HEK293 (cell line): ENCODE results near the gene EDA2R.

Source experiments
- CTCF ChIA-PET: fragments of 350-600 bp; formaldehyde crosslinking; extraction: SDS; loops from one replicate; lab custom pipeline; 2021; ENCODE audit warnings: antibody characterized with exemption; lab: Yijun Ruan, JAX
- POLR2A ChIA-PET: fragments of 300-600 bp; formaldehyde crosslinking; extraction: SDS; loops from one replicate; lab custom pipeline; 2020; ENCODE audit warnings: antibody characterized with exemption, inconsistent platforms; lab: Yijun Ruan, JAX
- H3K27ac ChIP-seq: fragments of 200-500 bp; sonication (Bioruptor generic); 2 replicates; pipeline ENCODE4 v1.5.1; 2014; ENCODE audit warnings: low read depth, low read length, control low read depth, inconsistent platforms; ENCODE audit errors: extremely low read depth
- H3K36me3 ChIP-seq, 2 experiments: fragments of 200-500 bp in 1 of 2; sonication (Bioruptor generic) in 1 of 2; 1 replicate in 1 of 2; 2 replicates in 1 of 2; pipeline ENCODE4 v1.5.1; 2014 to 2017; ENCODE audit warnings: inconsistent platforms in 2 of 2, low read length in 2 of 2; ENCODE audit not compliant: control insufficient read depth in 2 of 2, insufficient read depth in 1 of 2
- H3K4me1 ChIP-seq: fragments of 200-500 bp; sonication (Bioruptor generic); 2 replicates; pipeline ENCODE4 v1.5.1; 2014; ENCODE audit warnings: mild to moderate bottlenecking, low read length, inconsistent platforms; ENCODE audit not compliant: control insufficient read depth, insufficient read depth
- H3K4me3 ChIP-seq: 2 replicates; pipeline ENCODE4 v1.5.1; 2011; ENCODE audit warnings: low read depth, mild to moderate bottlenecking, control low read depth, low read length, moderate library complexity
- H3K9me3 ChIP-seq: fragments of 200-500 bp; sonication (Bioruptor generic); 2 replicates; pipeline ENCODE4 v1.5.1; 2014; ENCODE audit warnings: low read depth, low read length, inconsistent platforms; ENCODE audit not compliant: control insufficient read depth, insufficient read depth
- BCL11B ChIP-seq: fragments of 450-650 bp; formaldehyde crosslinking; IDR thresholded peaks from 2 replicates; pipeline ENCODE4 v1.5.1; 2016; ENCODE audit warnings: low read depth, missing biosample characterization, missing genetic modification characterization
- GLIS2 ChIP-seq: fragments of 450-650 bp; formaldehyde crosslinking; IDR thresholded peaks from 2 replicates; pipeline ENCODE4 v1.5.1; 2016; ENCODE audit warnings: missing biosample characterization, missing genetic modification characterization
- KLF8 ChIP-seq: fragments of 450-650 bp; formaldehyde crosslinking; IDR thresholded peaks from 2 replicates; pipeline ENCODE4 v1.5.1; 2016; ENCODE audit warnings: missing biosample characterization, missing genetic modification characterization
- OSR2 ChIP-seq: fragments of 450-650 bp; formaldehyde crosslinking; IDR thresholded peaks from 2 replicates; pipeline ENCODE4 v1.5.1; 2016; ENCODE audit warnings: missing biosample characterization, missing genetic modification characterization
- TCF7L2 ChIP-seq: IDR thresholded peaks from 2 replicates; pipeline ENCODE4 v1.6.1; 2011; ENCODE audit warnings: low read depth, mild to moderate bottlenecking, inconsistent platforms, low read length, moderate library complexity, borderline replicate concordance
- TRIM28 ChIP-seq: IDR thresholded peaks from 2 replicates; pipeline ENCODE4 v1.6.1; 2011; ENCODE audit warnings: low read length, control low read depth, borderline replicate concordance
- ZBTB20 ChIP-seq: fragments of 450-650 bp; formaldehyde crosslinking; IDR thresholded peaks from 2 replicates; pipeline ENCODE4 v1.5.1; 2016; ENCODE audit warnings: missing biosample characterization, missing genetic modification characterization
- ZFP37 ChIP-seq: fragments of 450-650 bp; formaldehyde crosslinking; IDR thresholded peaks from 2 replicates; pipeline ENCODE4 v1.5.1; 2016; ENCODE audit warnings: missing biosample characterization, missing genetic modification characterization
- ZFP41 ChIP-seq: fragments of 450-650 bp; formaldehyde crosslinking; IDR thresholded peaks from 2 replicates; pipeline ENCODE4 v1.5.1; 2016; ENCODE audit warnings: missing biosample characterization, missing genetic modification characterization, borderline replicate concordance
- ZFP69B ChIP-seq: fragments of 450-650 bp; formaldehyde crosslinking; IDR thresholded peaks from 2 replicates; pipeline ENCODE4 v1.5.1; 2016; ENCODE audit warnings: missing biosample characterization, missing genetic modification characterization
- ZNF202 ChIP-seq: fragments of 450-650 bp; formaldehyde crosslinking; IDR thresholded peaks from 2 replicates; pipeline ENCODE4 v1.5.1; 2016; ENCODE audit warnings: missing biosample characterization, missing genetic modification characterization, borderline replicate concordance
- ZNF239 ChIP-seq: fragments of 450-650 bp; formaldehyde crosslinking; IDR thresholded peaks from 2 replicates; pipeline ENCODE4 v1.5.1; 2016; ENCODE audit warnings: missing biosample characterization, missing genetic modification characterization
- ZNF274 ChIP-seq, 2 experiments: fragments of 200-500 bp in 1 of 2; fragments of 450-650 bp in 1 of 2; sonication (Bioruptor generic) in 1 of 2; formaldehyde crosslinking in 1 of 2; IDR thresholded peaks; 2 replicates each; pipeline versions ENCODE4 v1.5.1 to v1.6.1; 2014 to 2016; ENCODE audit warnings: borderline replicate concordance in 1 of 2, inconsistent platforms in 1 of 2, low read length in 1 of 2, missing biosample characterization in 1 of 2, missing genetic modification characterization in 1 of 2
- ZNF366 ChIP-seq: fragments of 450-650 bp; formaldehyde crosslinking; conservative IDR thresholded peaks from 2 replicates; pipeline ENCODE4 v1.5.1; 2016; ENCODE audit warnings: missing biosample characterization, missing genetic modification characterization
- ZNF433 ChIP-seq: fragments of 450-650 bp; formaldehyde crosslinking; IDR thresholded peaks from 2 replicates; pipeline ENCODE4 v1.5.1; 2016; ENCODE audit warnings: missing biosample characterization, missing genetic modification characterization, low read depth
- ZNF561 ChIP-seq: fragments of 450-650 bp; IDR thresholded peaks from 2 replicates; pipeline ENCODE4 v1.5.1; 2018; ENCODE audit warnings: missing biosample characterization, missing genetic modification characterization, borderline replicate concordance
- ZNF571 ChIP-seq: fragments of 450-650 bp; formaldehyde crosslinking; IDR thresholded peaks from 2 replicates; pipeline ENCODE4 v1.5.0; 2017; ENCODE audit warnings: missing biosample characterization, missing genetic modification characterization
- ZNF610 ChIP-seq: fragments of 450-650 bp; formaldehyde crosslinking; IDR thresholded peaks from 2 replicates; pipeline ENCODE4 v1.5.1; 2016; ENCODE audit warnings: missing biosample characterization, missing genetic modification characterization, borderline replicate concordance
- ZNF654 ChIP-seq: fragments of 450-650 bp; formaldehyde crosslinking; IDR thresholded peaks from 2 replicates; pipeline ENCODE4 v1.5.1; 2016; ENCODE audit warnings: low read depth, missing biosample characterization, missing genetic modification characterization
- ZNF677 ChIP-seq: fragments of 450-650 bp; IDR thresholded peaks from 2 replicates; pipeline ENCODE4 v1.5.0; 2018; ENCODE audit warnings: missing biosample characterization, mild to moderate bottlenecking, missing genetic modification characterization, moderate library complexity
- ZNF701 ChIP-seq: fragments of 450-650 bp; formaldehyde crosslinking; IDR thresholded peaks from 2 replicates; pipeline ENCODE4 v1.5.1; 2016; ENCODE audit warnings: missing biosample characterization, missing genetic modification characterization
- ZSCAN23 ChIP-seq: fragments of 450-650 bp; formaldehyde crosslinking; IDR thresholded peaks from 2 replicates; pipeline ENCODE4 v1.5.1; 2016; ENCODE audit warnings: missing biosample characterization, missing genetic modification characterization
- TF ChIP-seq, protein P1 (sequence below): fragments of 450-650 bp; formaldehyde crosslinking; IDR thresholded peaks from 2 replicates; pipeline ENCODE4 v1.5.1; 2016; ENCODE audit warnings: missing biosample characterization, missing genetic modification characterization
- TF ChIP-seq, protein P2 (sequence below): fragments of 450-650 bp; formaldehyde crosslinking; IDR thresholded peaks from 2 replicates; pipeline ENCODE4 v1.5.1; 2016; ENCODE audit warnings: missing biosample characterization, missing genetic modification characterization
- TF ChIP-seq, protein P3 (sequence below): fragments of 450-650 bp; formaldehyde crosslinking; IDR thresholded peaks from 2 replicates; pipeline ENCODE4 v1.5.1; 2017; ENCODE audit warnings: missing biosample characterization, missing genetic modification characterization
- TF ChIP-seq, protein P4 (sequence below): fragments of 450-650 bp; formaldehyde crosslinking; IDR thresholded peaks from 2 replicates; pipeline ENCODE4 v1.5.1; 2016; ENCODE audit warnings: missing biosample characterization, missing genetic modification characterization

EDA2R gene

DNA sequence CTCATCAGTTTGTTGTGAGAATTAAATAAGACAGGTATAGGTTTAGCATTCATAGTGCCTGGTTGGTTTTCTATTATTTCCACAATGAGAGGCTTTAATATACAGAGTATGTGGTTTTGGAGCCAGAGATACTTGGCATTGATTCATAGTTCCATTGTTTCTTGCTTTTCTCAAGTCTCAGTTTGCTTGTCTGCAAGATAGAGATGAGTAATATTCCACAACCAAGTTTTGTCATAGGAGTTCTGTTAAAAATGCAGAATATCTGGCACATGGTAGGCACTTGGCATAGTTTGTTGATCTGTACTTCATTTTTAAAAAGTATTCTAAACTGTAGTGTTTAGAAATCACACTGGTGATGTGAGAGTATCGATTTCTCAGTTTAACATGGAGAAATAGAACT is 37.5 kb upstream of the EDA2R start:
- H3K4me1 ChIP-seq: no peaks in the 10 kb centered on the region
- H3K4me3 ChIP-seq: no peak overlapping the region
- CTCF ChIA-PET: no interaction called here
- TF ChIP-seq, protein P1, sequence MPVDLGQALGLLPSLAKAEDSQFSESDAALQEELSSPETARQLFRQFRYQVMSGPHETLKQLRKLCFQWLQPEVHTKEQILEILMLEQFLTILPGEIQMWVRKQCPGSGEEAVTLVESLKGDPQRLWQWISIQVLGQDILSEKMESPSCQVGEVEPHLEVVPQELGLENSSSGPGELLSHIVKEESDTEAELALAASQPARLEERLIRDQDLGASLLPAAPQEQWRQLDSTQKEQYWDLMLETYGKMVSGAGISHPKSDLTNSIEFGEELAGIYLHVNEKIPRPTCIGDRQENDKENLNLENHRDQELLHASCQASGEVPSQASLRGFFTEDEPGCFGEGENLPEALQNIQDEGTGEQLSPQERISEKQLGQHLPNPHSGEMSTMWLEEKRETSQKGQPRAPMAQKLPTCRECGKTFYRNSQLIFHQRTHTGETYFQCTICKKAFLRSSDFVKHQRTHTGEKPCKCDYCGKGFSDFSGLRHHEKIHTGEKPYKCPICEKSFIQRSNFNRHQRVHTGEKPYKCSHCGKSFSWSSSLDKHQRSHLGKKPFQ (tag by site-specific recombination): no peak
- TF ChIP-seq ZNF274 (IDR thresholded peaks at IDR 0.05; ENCODE audit: low read length): no peak
- TF ChIP-seq ZNF274 (tag by site-specific recombination; IDR thresholded peaks at IDR 0.05; ENCODE audit: borderline replicate concordance): no peak
- TF ChIP-seq ZNF654: no peak
- TF ChIP-seq ZSCAN23 (tag by site-specific recombination): no peak
- TF ChIP-seq, protein P2, sequence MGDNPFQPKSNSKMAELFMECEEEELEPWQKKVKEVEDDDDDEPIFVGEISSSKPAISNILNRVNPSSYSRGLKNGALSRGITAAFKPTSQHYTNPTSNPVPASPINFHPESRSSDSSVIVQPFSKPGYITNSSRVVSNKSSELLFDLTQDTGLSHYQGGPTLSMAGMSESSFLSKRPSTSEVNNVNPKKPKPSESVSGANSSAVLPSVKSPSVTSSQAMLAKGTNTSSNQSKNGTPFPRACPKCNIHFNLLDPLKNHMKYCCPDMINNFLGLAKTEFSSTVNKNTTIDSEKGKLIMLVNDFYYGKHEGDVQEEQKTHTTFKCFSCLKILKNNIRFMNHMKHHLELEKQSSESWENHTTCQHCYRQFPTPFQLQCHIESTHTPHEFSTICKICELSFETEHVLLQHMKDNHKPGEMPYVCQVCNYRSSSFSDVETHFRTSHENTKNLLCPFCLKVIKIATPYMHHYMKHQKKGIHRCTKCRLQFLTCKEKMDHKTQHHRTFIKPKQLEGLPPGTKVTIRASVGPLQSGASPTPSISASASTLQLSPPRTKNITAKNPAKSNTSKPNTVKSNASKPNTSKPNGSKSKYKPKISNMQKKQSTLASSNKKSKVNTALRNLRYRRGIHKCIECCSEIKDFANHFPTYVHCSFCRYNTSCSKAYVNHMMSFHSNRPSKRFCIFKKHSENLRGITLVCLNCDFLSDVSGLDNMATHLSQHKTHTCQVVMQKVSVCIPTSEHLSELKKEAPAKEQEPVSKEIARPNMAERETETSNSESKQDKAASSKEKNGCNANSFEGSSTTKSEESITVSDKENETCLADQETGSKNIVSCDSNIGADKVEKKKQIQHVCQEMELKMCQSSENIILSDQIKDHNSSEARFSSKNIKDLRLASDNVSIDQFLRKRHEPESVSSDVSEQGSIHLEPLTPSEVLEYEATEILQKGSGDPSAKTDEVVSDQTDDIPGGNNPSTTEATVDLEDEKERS: no peak
- no peak for TF ChIP-seq ZNF677 (tag by site-specific recombination)
- TF ChIP-seq, protein P3, sequence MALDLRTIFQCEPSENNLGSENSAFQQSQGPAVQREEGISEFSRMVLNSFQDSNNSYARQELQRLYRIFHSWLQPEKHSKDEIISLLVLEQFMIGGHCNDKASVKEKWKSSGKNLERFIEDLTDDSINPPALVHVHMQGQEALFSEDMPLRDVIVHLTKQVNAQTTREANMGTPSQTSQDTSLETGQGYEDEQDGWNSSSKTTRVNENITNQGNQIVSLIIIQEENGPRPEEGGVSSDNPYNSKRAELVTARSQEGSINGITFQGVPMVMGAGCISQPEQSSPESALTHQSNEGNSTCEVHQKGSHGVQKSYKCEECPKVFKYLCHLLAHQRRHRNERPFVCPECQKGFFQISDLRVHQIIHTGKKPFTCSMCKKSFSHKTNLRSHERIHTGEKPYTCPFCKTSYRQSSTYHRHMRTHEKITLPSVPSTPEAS: no peak
- TF ChIP-seq ZNF701 (tag by site-specific recombination): no peak
- TF ChIP-seq ZNF610 (tag by site-specific recombination): no peak
- TF ChIP-seq TRIM28: no peak
- no peak for TF ChIP-seq TCF7L2
- TF ChIP-seq ZFP37: no peak
- TF ChIP-seq, all 188 proteins: peak for 0
- POLR2A ChIA-PET: no interaction called here
- Histone ChIP-seq H3K9me3 (no peaks in the 10 kb centered on the region), H3K36me3 (no peaks in the 10 kb centered on the region), H3K27ac (no peak overlapping the region)

DNA sequence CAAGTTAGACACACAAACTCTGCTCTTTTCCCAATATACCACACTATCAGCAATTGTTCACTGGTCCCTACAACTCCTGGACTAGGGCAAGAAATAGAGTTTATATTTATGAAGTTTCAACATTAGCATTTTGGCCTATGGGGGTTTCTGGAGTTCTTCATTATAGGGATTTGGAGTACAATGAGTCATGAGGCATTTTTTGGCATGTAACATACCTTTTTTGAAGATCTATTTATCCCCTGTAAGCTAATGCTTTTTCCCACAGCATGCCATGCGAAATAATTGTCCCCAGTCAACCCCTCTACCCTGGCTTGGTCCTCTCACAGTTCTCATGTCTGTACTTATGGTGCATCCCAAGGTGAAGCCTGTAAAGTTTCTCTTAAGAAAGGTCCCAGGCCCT is 36.7 kb upstream of the EDA2R start:
- no peaks in the 10 kb centered on the region for H3K4me1 ChIP-seq
- TF ChIP-seq ZNF202 (tag by site-specific recombination): no peak
- no peak for TF ChIP-seq ZNF366
- TF ChIP-seq OSR2 (tag by site-specific recombination): no peak
- TF ChIP-seq BCL11B: no peak
- TF ChIP-seq ZFP41 (tag by site-specific recombination): no peak
- CTCF ChIA-PET: no interaction called here
- H3K9me3 ChIP-seq: no peaks in the 10 kb centered on the region
- POLR2A ChIA-PET: no interaction called here
- H3K27ac ChIP-seq: no peak overlapping the region
- H3K4me3 ChIP-seq: no peak overlapping the region
- H3K36me3 ChIP-seq: no peaks in the 10 kb centered on the region

DNA sequence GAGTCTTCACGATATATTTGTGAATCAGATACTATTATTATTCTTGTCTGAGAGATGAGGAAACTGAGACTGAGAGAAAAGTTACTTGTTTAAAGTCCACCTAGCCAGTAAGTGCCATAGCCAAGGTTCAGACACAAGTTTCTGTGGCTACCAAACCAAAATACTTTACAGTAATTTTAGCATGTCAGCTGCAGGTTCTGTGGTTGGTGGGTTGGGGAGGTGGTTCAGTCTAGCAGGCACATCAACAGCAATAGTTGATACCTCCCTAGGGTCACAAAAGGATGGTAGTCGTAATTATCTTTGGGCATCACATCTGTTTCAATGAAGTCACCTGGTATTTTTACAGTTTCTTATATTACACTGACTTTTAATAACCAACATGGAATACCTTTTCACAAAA is 35.6 kb upstream of the EDA2R start:
- Histone ChIP-seq H3K36me3 (no peaks in the 10 kb centered on the region), H3K4me3 (no peak overlapping the region), H3K9me3 (no peaks in the 10 kb centered on the region; the same call in 1 of the 2 replicates), H3K27ac (no peak overlapping the region), H3K4me1 (no peaks in the 10 kb centered on the region)
- no peak for TF ChIP-seq ZFP69B (tag by site-specific recombination)
- no peak for TF ChIP-seq ZNF571 (tag by site-specific recombination)
- TF ChIP-seq BCL11B: no peak
- no peak for TF ChIP-seq ZNF239 (tag by site-specific recombination)
- no peak for TF ChIP-seq ZBTB20 (tag by site-specific recombination)
- no peak for TF ChIP-seq ZNF561 (tag by site-specific recombination)
- TF ChIP-seq GLIS2 (tag by site-specific recombination): no peak
- no peak for TF ChIP-seq ZNF433
- TF ChIP-seq, protein P4, sequence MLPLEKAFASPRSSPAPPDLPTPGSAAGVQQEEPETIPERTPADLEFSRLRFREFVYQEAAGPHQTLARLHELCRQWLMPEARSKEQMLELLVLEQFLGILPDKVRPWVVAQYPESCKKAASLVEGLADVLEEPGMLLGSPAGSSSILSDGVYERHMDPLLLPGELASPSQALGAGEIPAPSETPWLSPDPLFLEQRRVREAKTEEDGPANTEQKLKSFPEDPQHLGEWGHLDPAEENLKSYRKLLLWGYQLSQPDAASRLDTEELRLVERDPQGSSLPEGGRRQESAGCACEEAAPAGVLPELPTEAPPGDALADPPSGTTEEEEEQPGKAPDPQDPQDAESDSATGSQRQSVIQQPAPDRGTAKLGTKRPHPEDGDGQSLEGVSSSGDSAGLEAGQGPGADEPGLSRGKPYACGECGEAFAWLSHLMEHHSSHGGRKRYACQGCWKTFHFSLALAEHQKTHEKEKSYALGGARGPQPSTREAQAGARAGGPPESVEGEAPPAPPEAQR (tag by site-specific recombination): no peak
- TF ChIP-seq KLF8 (tag by site-specific recombination): no peak
- ChIA-PET POLR2A (no interaction called here), CTCF (no interaction called here)
